SK-N-SH treated with all-trans-retinoic acid at 6 μM for 48 hours (cell line): ENCODE results near the gene NRXN2.

Experiments used
- ATAC-seq: fragments of 200-7000 bp; cut with Tn5 transposase; 3 replicates; pipeline ENCODE4 v1.9.1; 2020; ENCODE audit warnings: mild to moderate bottlenecking, moderate library complexity
- BACH2 ChIP-seq: fragments of 250-450 bp; sonication (Bioruptor Pico); IDR thresholded peaks from 2 replicates; pipeline ENCODE4 v1.9.0; 2021; ENCODE audit warnings: mild to moderate bottlenecking, borderline replicate concordance
- CREB5 ChIP-seq: fragments of 250-450 bp; sonication (Bioruptor Pico); IDR thresholded peaks from 2 replicates; pipeline ENCODE4 v1.5.1; 2020; ENCODE audit warnings: low read depth, mild to moderate bottlenecking, moderate library complexity
- CSDC2 ChIP-seq: fragments of 250-450 bp; sonication (Bioruptor Pico); IDR thresholded peaks from 2 replicates; pipeline ENCODE4 v1.5.0; 2020; ENCODE audit warnings: mild to moderate bottlenecking, moderate library complexity
- CSRNP3 ChIP-seq: fragments of 250-450 bp; sonication (Bioruptor Pico); IDR thresholded peaks from 2 replicates; pipeline ENCODE4 v1.5.1; 2021; ENCODE audit warnings: mild to moderate bottlenecking, moderate library complexity
- ESRRG ChIP-seq: fragments of 250-450 bp; sonication (Bioruptor Pico); IDR thresholded peaks from 2 replicates; pipeline ENCODE4 v1.6.1; 2021; ENCODE audit warnings: mild to moderate bottlenecking
- GLIS3 ChIP-seq: fragments of 250-450 bp; sonication (Bioruptor Pico); IDR thresholded peaks from 2 replicates; pipeline ENCODE4 v1.5.0; 2020; ENCODE audit warnings: mild to moderate bottlenecking, moderate library complexity
- ISL1 ChIP-seq: fragments of 250-450 bp; sonication (Bioruptor Pico); IDR thresholded peaks from 2 replicates; pipeline ENCODE4 v2.1.2; 2022; ENCODE audit warnings: mild to moderate bottlenecking, moderate library complexity
- OSR1 ChIP-seq: fragments of 250-450 bp; sonication (Bioruptor Pico); IDR thresholded peaks from 2 replicates; pipeline ENCODE4 v1.8.0; 2022; ENCODE audit warnings: moderate library complexity, mild to moderate bottlenecking, inconsistent platforms
- PATZ1 ChIP-seq: fragments of 250-450 bp; sonication (Bioruptor Pico); IDR thresholded peaks from 2 replicates; pipeline ENCODE4 v1.8.0; 2020; ENCODE audit warnings: mild to moderate bottlenecking, moderate library complexity, borderline replicate concordance
- POU6F1 ChIP-seq: fragments of 250-450 bp; sonication (Bioruptor Pico); IDR thresholded peaks from 2 replicates; pipeline ENCODE4 v1.8.0; 2021; ENCODE audit warnings: low read depth, mild to moderate bottlenecking, moderate library complexity, borderline replicate concordance
- SNAI2 ChIP-seq: fragments of 250-450 bp; sonication (Bioruptor Pico); IDR thresholded peaks from 2 replicates; pipeline ENCODE4 v1.5.0; 2020; ENCODE audit warnings: mild to moderate bottlenecking, moderate library complexity
- TCF4 ChIP-seq: fragments of 250-450 bp; sonication (Bioruptor Pico); IDR thresholded peaks from 2 replicates; pipeline ENCODE4 v1.8.0; 2021; ENCODE audit warnings: mild to moderate bottlenecking, moderate library complexity, borderline replicate concordance
- TOX ChIP-seq: fragments of 250-450 bp; sonication (Bioruptor Pico); IDR thresholded peaks from 2 replicates; pipeline ENCODE4 v1.8.0; 2021; ENCODE audit warnings: mild to moderate bottlenecking, moderate library complexity, borderline replicate concordance
- TSHZ2 ChIP-seq: fragments of 250-450 bp; sonication (Bioruptor Pico); IDR thresholded peaks from 2 replicates; pipeline ENCODE4 v1.5.0; 2020; ENCODE audit warnings: mild to moderate bottlenecking, moderate library complexity
- ZC3H10 ChIP-seq: fragments of 250-450 bp; sonication (Bioruptor Pico); IDR thresholded peaks from 2 replicates; pipeline ENCODE4 v1.5.1; 2021; ENCODE audit warnings: mild to moderate bottlenecking, moderate library complexity
- ZFP3 ChIP-seq: fragments of 250-450 bp; sonication (Bioruptor Pico); IDR thresholded peaks from 2 replicates; pipeline ENCODE4 v1.5.0; 2020; ENCODE audit warnings: mild to moderate bottlenecking, moderate library complexity
- ZFP30 ChIP-seq: fragments of 450-650 bp; formaldehyde crosslinking; IDR thresholded peaks from 2 replicates; pipeline ENCODE4 v1.5.0; 2022; ENCODE audit warnings: mild to moderate bottlenecking, moderate library complexity
- ZNF565 ChIP-seq: fragments of 450-650 bp; formaldehyde crosslinking; conservative IDR thresholded peaks from 2 replicates; pipeline ENCODE4 v1.5.0; 2020; ENCODE audit warnings: low read depth, mild to moderate bottlenecking, moderate library complexity
- ZNF70 ChIP-seq: fragments of 450-650 bp; formaldehyde crosslinking; IDR thresholded peaks from 2 replicates; pipeline ENCODE4 v1.5.0; 2020; ENCODE audit warnings: mild to moderate bottlenecking, moderate library complexity
- ZNF8 ChIP-seq: fragments of 450-650 bp; formaldehyde crosslinking; IDR thresholded peaks from 2 replicates; pipeline ENCODE4 v1.5.0; 2020; ENCODE audit warnings: mild to moderate bottlenecking, moderate library complexity

The NRXN2 gene

GRCh38 chr11:64648551-64648950 lies 74.4 kb downstream of the NRXN2 start:
- no peak for ATAC-seq
- TF ChIP-seq ZNF8 (no peak), ZC3H10 (CRISPR knock-in tag) (no peak), BACH2 (CRISPR knock-in tag) (no peak), POU6F1 (CRISPR knock-in tag) (no peak), PATZ1 (CRISPR knock-in tag) (no peak), CSRNP3 (CRISPR knock-in tag) (no peak), ISL1 (no peak), CREB5 (CRISPR knock-in tag) (no peak), SNAI2 (CRISPR knock-in tag) (no peak), CSDC2 (CRISPR knock-in tag) (no peak), TOX (CRISPR knock-in tag) (no peak), TCF4 (CRISPR knock-in tag) (no peak), GLIS3 (CRISPR knock-in tag) (no peak), ZFP3 (CRISPR knock-in tag) (no peak), ESRRG (CRISPR knock-in tag) (no peak), ZNF70 (CRISPR knock-in tag) (no peak)

GRCh38 chr11:64647019-64647779 lies 75.8 kb downstream of the NRXN2 start:
- no peak for ATAC-seq
- no peak for TF ChIP-seq GLIS3 (CRISPR knock-in tag)
- no peak for TF ChIP-seq ZNF565 (CRISPR knock-in tag)
- no peak for TF ChIP-seq OSR1 (CRISPR knock-in tag)

- ATAC-seq, result peak; percentile 43
Measured at GRCh38 chr11:64644647-64645275, 78.2 kb downstream of the NRXN2 start.

GRCh38 chr11:64643920-64644646 lies 78.9 kb downstream of the NRXN2 start:
- ATAC-seq, result peak; percentile 25; the same call in 2 of the 3 replicates
- TF ChIP-seq TSHZ2 (no peak), CSDC2 (CRISPR knock-in tag) (no peak), POU6F1 (CRISPR knock-in tag) (no peak), ISL1 (no peak), ZFP30 (CRISPR knock-in tag) (no peak), TCF4 (CRISPR knock-in tag) (no peak), ZFP3 (CRISPR knock-in tag) (no peak), ESRRG (CRISPR knock-in tag) (no peak)

More at GRCh38 chr11:64644647-64645275, 78.2 kb downstream of the NRXN2 start:
- TF ChIP-seq TCF4 (CRISPR knock-in tag), result no peak
- TF ChIP-seq, all 23 proteins: peak for 0
